ENCODE data around the gene TTPAL. TPM values are rescaled to one million over a fixed set of nuclear protein-coding genes. Genes with fewer than 3 reads are reported as not detected.
"Not testable (repeated sequence)": the region's sequence is repeated elsewhere in the genome, so short reads cannot be mapped to it uniquely, and the experiment has no call there.

TTPAL gene
- total RNA-seq, 8 experiments from 2014 or later: 7.1 to 18.9 (median 11.9) TPM

- in situ Hi-C loops (cut with MboI; ENCODE audit: low pct_unique_long_range_greater_than_20kb in 2 of 9, low sequenced_read_pairs in 9 of 9, unreplicated experiment in 9 of 9): loop anchor here in 3 of 9 experiments (5.0 to 25.0 kb wide), 2 partner anchors 74 to 249 kb away; partner anchors contain the start of gene OSER1 (in 2 of the 3)
- 20 to 94% (median 64%) methylated on average over 1 to 5 of the region's 5 CpGs; no CpG with 5 or more reads in 2 of the 10 experiments for WGBS, 10 experiments
These were observed 13.9 kb upstream of the TTPAL start for GRCh38 chr20:44461803-44462174.

GRCh38 chr20:44463466-44463865 lies 12.2 kb upstream of the TTPAL start:
- H3K4me1 ChIP-seq (replicated peaks in 1 of 2): no peaks in the 10 kb centered on the region
- in situ Hi-C loops (cut with MboI; ENCODE audit: low pct_unique_long_range_greater_than_20kb in 2 of 9, low sequenced_read_pairs in 9 of 9, unreplicated experiment in 9 of 9): loop anchor here in 3 of 9 experiments (5.0 to 25.0 kb wide), 2 partner anchors 76 to 251 kb away; partner anchors contain the start of gene OSER1 (in 2 of the 3)
- ATAC-seq (replicated peaks in 6 of 8): no peak
- whole genome bisulfite sequencing, 10 experiments: 0 to 100% (median 72%) methylated on average over 1 to 5 of the region's 5 CpGs; no CpG with 5 or more reads in 2 of the 10 experiments
- H3K4me3 ChIP-seq: no peak overlapping the region
- no peak overlapping the region for H3K27ac ChIP-seq

More at GRCh38 chr20:44461803-44462174, 13.9 kb upstream of the TTPAL start:
- H3K27ac ChIP-seq: no peak overlapping the region
- no peak for ATAC-seq (replicated peaks in 6 of 8)
- no peaks in the 10 kb centered on the region for H3K4me1 ChIP-seq (replicated peaks in 1 of 2)
- no peak overlapping the region for H3K4me3 ChIP-seq

GRCh38 chr20:44464514-44464913 lies 11.2 kb upstream of the TTPAL start:
- no peak overlapping the region for H3K4me3 ChIP-seq
- no peak for ATAC-seq (replicated peaks in 6 of 8)
- no peak overlapping the region for H3K27ac ChIP-seq
- WGBS, 10 experiments: 33 to 100% (median 86%) methylated on average over 1 to 2 of the region's 3 CpGs; no CpG with 5 or more reads in 5 of the 10 experiments
- H3K4me1 ChIP-seq (replicated peaks in 1 of 2): no peaks in the 10 kb centered on the region
- in situ Hi-C loops (cut with MboI; ENCODE audit: low pct_unique_long_range_greater_than_20kb in 2 of 9, low sequenced_read_pairs in 9 of 9, unreplicated experiment in 9 of 9): loop anchor here in 3 of 9 experiments (5.0 to 25.0 kb wide), 2 partner anchors 77 to 252 kb away; partner anchors contain the start of gene OSER1 (in 2 of the 3)

GRCh38 chr20:44465001-44465560 lies 10.6 kb upstream of the TTPAL start:
- 0 to 83% (median 33%) methylated on average over 1 to 3 of the region's 3 CpGs; no CpG with 5 or more reads in 5 of the 10 experiments for WGBS, 10 experiments
- in situ Hi-C loops (cut with MboI; ENCODE audit: low pct_unique_long_range_greater_than_20kb in 2 of 9, low sequenced_read_pairs in 9 of 9, unreplicated experiment in 9 of 9): loop anchor here in 2 of 9 experiments (25.0 kb wide), 1 partner anchor 253 kb away; the partner anchor contains the start of gene OSER1 (in 2 of the 2)
- Histone ChIP-seq H3K27ac (no peak overlapping the region), H3K4me3 (no peak overlapping the region), H3K4me1 (replicated peaks in 1 of 2) (no peaks in the 10 kb centered on the region)
- no peak for ATAC-seq (replicated peaks in 6 of 8)

- Histone ChIP-seq H3K4me3 (no peak overlapping the region), H3K4me1 (replicated peaks in 1 of 2) (no peaks in the 10 kb centered on the region), H3K27ac (no peak overlapping the region)
- no peak for ATAC-seq (replicated peaks in 6 of 8)
- WGBS, 10 experiments: 0 to 100% (median 73%) methylated on average over 1 to 7 of the region's 12 CpGs; no CpG with 5 or more reads in 2 of the 10 experiments
- in situ Hi-C loops (cut with MboI; ENCODE audit: low pct_unique_long_range_greater_than_20kb in 2 of 9, low sequenced_read_pairs in 9 of 9, unreplicated experiment in 9 of 9): loop anchor here in 2 of 9 experiments (25.0 kb wide), 1 partner anchor 255 kb away; the partner anchor contains the start of gene OSER1 (in 2 of the 2)
These were observed 8.3 kb upstream of the TTPAL start for GRCh38 chr20:44467289-44467883.

GRCh38 chr20:44468044-44468782 lies 7.5 kb upstream of the TTPAL start:
- in situ Hi-C loops (cut with MboI; ENCODE audit: low pct_unique_long_range_greater_than_20kb in 2 of 9, low sequenced_read_pairs in 9 of 9, unreplicated experiment in 9 of 9): loop anchor here in 2 of 9 experiments (25.0 kb wide), 1 partner anchor 256 kb away; the partner anchor contains the start of gene OSER1 (in 2 of the 2)
- no peaks in the 10 kb centered on the region for H3K4me1 ChIP-seq (replicated peaks in 1 of 2)
- no peak overlapping the region for H3K27ac ChIP-seq
- WGBS, 10 experiments: 0 to 100% (median 72%) methylated on average over 1 to 6 of the region's 8 CpGs; no CpG with 5 or more reads in 1 of the 10 experiments
- no peak for ATAC-seq (replicated peaks in 6 of 8)
- no peak overlapping the region for H3K4me3 ChIP-seq

- Histone ChIP-seq H3K4me3 (no peak overlapping the region), H3K4me1 (replicated peaks in 1 of 2) (no peaks in the 10 kb centered on the region), H3K27ac (no peak overlapping the region)
- 20 to 80% (median 63%) methylated on average over 1 to 5 of the region's 5 CpGs for WGBS, 10 experiments
- no peak for ATAC-seq (replicated peaks in 6 of 8)
- in situ Hi-C loops (cut with MboI; ENCODE audit: low pct_unique_long_range_greater_than_20kb in 2 of 9, low sequenced_read_pairs in 9 of 9, unreplicated experiment in 9 of 9): loop anchor here in 2 of 9 experiments (25.0 kb wide), 1 partner anchor 258 kb away; the partner anchor contains the start of gene OSER1 (in 2 of the 2)
These were observed 5.3 kb upstream of the TTPAL start for GRCh38 chr20:44470327-44470726.

- WGBS, 10 experiments: 38 to 71% (median 57%) methylated on average over 1 to 2 of the region's 2 CpGs; no CpG with 5 or more reads in 4 of the 10 experiments
- H3K4me3 ChIP-seq: no peak overlapping the region
- in situ Hi-C loops (cut with MboI; ENCODE audit: low pct_unique_long_range_greater_than_20kb in 2 of 9, low sequenced_read_pairs in 9 of 9, unreplicated experiment in 9 of 9): loop anchor here in 2 of 9 experiments (25.0 kb wide), 1 partner anchor 259 kb away; the partner anchor contains the start of gene OSER1 (in 2 of the 2)
- no peak for ATAC-seq (replicated peaks in 6 of 8)
- peaks cover under 1 to 3% of the 10 kb centered on the region in 2 donors for H3K4me1 ChIP-seq (replicated peaks in 1 of 2)
- H3K27ac ChIP-seq: no peak overlapping the region
These were observed 4.2 kb upstream of the TTPAL start for GRCh38 chr20:44471481-44471882.

GRCh38 chr20:44472283-44472682 lies 3.4 kb upstream of the TTPAL start:
- in situ Hi-C loops (cut with MboI; ENCODE audit: low pct_unique_long_range_greater_than_20kb in 2 of 9, low sequenced_read_pairs in 9 of 9, unreplicated experiment in 9 of 9): loop anchor here in 2 of 9 experiments (25.0 kb wide), 1 partner anchor 260 kb away; the partner anchor contains the start of gene OSER1 (in 2 of the 2)
- H3K27ac ChIP-seq; H3K4me3 ChIP-seq; H3K4me1 ChIP-seq (replicated peaks in 1 of 2); ATAC-seq (replicated peaks in 6 of 8): not testable (repeated sequence)
- WGBS, 10 experiments: 20 to 93% (median 72%) methylated on average over 1 to 7 of the region's 9 CpGs; no CpG with 5 or more reads in 3 of the 10 experiments

GRCh38 chr20:44475372-44475693 lies 341 bp upstream of the TTPAL start:
- peaks cover 6 to 7% of the 10 kb centered on the region in 2 donors for H3K4me1 ChIP-seq (replicated peaks in 1 of 2)
- H3K27ac ChIP-seq: peak overlapping the region; percentile 96 to 97
- peak in 4 of 8 experiments; percentile 0 to 10 (median 2) for ATAC-seq (replicated peaks in 6 of 8)
- in situ Hi-C loops (cut with MboI; ENCODE audit: low pct_unique_long_range_greater_than_20kb in 2 of 9, low sequenced_read_pairs in 9 of 9, unreplicated experiment in 9 of 9): loop anchor here in 2 of 9 experiments (25.0 kb wide), 1 partner anchor 137 kb away; no protein-coding TSS in a partner anchor
- H3K4me3 ChIP-seq: peak overlapping the region; percentile 63 to 98 (median 94)
- WGBS, 10 experiments: 0 to 50% (median 33%) methylated on average over 1 to 2 of the region's 2 CpGs; no CpG with 5 or more reads in 3 of the 10 experiments

GRCh38 chr20:44477151-44477550 lies 1.5 kb downstream of the TTPAL start:
- no peak for ATAC-seq (replicated peaks in 6 of 8)
- WGBS, 10 experiments: 33 to 100% (median 90%) methylated on average over 1 to 2 of the region's 3 CpGs; no CpG with 5 or more reads in 3 of the 10 experiments
- in situ Hi-C loops (cut with MboI; ENCODE audit: low pct_unique_long_range_greater_than_20kb in 2 of 9, low sequenced_read_pairs in 9 of 9, unreplicated experiment in 9 of 9): loop anchor here in 2 of 9 experiments (25.0 kb wide), 1 partner anchor 135 kb away; no protein-coding TSS in a partner anchor
- H3K4me1 ChIP-seq (replicated peaks in 1 of 2): peaks cover 6 to 7% of the 10 kb centered on the region in 2 donors
- no peak overlapping the region for H3K4me3 ChIP-seq
- H3K27ac ChIP-seq: no peak overlapping the region

- no peak for ATAC-seq (replicated peaks in 6 of 8)
- Histone ChIP-seq H3K4me1 (replicated peaks in 1 of 2) (peaks cover 6 to 7% of the 10 kb centered on the region in 2 donors), H3K27ac (no peak overlapping the region), H3K4me3 (no peak overlapping the region)
- in situ Hi-C loops (cut with MboI; ENCODE audit: low pct_unique_long_range_greater_than_20kb in 2 of 9, low sequenced_read_pairs in 9 of 9, unreplicated experiment in 9 of 9): loop anchor here in 2 of 9 experiments (25.0 kb wide), 1 partner anchor 134 kb away; no protein-coding TSS in a partner anchor
- WGBS, 10 experiments: 71 to 100% (median 83%) methylated on average over 3 to 6 of the region's 6 CpGs; no CpG with 5 or more reads in 6 of the 10 experiments
These were observed 2.5 kb downstream of the TTPAL start for GRCh38 chr20:44478206-44478605.
